HG02885 (cell line): ENCODE measurements around the gene CARD19.
A peak's percentile ranks its signal among the peaks of the same experiment; 100 is the strongest.

ENCODE experiments used
- ATAC-seq: cut with Tn5 transposase; IDR thresholded peaks from one replicate; pipeline ENCODE4 v1.9.1; 2021; ENCODE audit warnings: mild to moderate bottlenecking; ENCODE audit not compliant: unreplicated experiment, poor library complexity

The CARD19 gene

DNA sequence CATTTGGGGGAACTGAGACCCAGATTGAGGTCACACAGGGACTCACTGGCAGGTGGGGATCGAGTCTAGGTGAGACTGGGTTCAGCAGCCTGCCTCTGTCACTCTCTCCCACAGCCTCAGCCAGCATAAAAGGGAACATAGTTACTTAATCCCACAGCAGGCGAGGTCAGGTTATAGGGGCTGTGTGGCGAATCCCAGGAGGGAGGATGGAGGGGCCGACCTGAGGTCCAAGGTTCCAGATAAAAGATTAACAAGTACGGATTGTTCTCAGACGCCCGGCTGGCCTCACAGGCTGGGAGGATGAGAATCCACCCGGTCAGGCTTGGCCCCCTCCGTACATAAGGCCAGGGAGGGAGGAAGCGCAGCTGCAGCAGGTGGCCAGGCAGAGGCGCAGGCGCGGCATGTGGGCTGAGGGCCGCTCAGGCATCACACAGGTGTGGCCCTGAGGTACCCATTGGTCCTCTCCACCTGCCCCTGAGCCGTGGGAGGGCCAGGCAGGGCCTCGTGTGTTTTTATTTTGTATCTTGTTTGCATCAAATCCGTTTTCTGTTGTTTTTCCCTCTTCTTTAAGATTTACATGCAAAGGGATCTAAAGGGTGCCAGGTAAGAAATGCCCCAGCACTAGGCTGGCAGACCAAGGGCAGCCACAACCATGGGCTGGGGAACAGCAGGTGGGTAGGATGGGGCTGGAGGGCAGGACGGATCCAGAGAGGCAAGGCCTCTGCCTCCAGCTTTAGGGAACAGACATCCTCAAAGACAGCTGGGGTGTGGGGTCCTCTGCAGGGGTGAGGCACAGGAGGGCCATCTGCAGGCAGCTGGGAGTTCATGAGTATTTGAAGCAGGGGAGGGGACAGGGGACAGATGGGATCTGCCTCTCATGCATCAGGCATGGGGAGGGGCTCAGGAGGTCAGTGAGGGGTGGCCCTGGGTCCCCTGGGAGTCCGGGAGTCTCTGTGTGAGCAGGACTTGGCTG lies 33.9 kb upstream of the CARD19 start:
- ATAC-seq = peak; percentile 27

DNA sequence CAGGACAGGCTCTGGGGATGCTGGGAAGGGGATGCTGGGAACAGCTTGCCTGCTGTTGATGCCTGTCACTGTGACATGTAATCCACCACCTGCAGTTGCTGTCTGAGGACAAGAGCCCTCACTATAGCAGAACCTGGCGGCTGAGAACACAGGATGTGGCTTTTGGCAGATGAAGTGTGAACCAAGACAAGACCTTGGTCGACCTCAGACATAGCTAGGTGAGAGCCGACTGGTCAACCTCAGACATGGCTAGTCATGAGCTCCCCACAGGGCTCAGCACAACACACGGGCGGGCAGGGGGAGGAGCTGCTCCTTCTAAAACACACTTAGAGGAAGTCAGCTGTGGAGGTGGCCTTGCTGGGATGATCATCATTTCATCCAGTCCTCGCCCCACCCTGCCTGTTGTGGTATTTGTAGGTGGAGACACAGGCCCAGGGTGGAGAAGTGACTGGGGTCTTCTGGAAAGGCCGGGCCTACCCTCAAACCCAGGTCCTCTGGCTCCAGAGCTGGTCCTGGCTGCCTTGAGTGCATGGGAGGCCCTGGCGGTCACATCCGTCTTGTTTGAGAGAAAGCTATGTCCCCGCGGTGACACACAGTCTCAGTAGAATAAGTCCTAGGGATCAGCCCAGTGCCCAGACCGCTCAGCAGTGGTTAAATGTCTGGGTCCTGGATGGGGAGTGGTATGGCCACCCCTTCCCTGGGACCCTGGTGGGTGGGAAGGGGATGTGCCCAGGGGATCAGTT lies 31.5 kb upstream of the CARD19 start:
- peak; percentile 92 for ATAC-seq

DNA sequence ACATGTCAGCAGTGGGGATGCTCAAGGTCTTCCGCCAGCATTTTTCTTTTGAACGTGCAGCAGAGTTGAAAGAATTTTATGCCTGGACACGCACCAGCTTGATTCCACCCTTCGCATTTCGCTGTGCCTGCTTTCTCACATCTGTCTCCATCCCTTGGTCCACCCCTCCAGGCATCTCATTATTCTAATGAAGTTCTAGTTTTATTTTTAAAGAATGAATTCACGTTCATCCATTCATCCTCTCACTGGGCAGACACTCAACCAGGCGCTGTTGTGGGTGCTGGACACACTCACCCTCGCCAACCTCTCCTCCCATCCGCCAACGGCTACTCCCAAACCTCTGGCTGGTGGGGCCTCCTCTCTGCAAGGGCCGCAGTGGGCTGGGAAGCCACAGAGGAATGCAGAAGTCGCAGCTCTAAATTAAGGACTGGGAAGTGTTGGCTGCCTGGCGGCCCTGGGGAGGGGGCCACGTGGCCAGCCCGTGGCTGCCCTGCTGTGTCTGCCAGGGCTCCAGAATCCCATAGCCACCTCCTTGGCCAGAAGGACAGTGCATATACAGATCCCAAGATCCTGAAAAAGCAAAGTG lies 30.8 kb upstream of the CARD19 start:
- no peak for ATAC-seq

DNA sequence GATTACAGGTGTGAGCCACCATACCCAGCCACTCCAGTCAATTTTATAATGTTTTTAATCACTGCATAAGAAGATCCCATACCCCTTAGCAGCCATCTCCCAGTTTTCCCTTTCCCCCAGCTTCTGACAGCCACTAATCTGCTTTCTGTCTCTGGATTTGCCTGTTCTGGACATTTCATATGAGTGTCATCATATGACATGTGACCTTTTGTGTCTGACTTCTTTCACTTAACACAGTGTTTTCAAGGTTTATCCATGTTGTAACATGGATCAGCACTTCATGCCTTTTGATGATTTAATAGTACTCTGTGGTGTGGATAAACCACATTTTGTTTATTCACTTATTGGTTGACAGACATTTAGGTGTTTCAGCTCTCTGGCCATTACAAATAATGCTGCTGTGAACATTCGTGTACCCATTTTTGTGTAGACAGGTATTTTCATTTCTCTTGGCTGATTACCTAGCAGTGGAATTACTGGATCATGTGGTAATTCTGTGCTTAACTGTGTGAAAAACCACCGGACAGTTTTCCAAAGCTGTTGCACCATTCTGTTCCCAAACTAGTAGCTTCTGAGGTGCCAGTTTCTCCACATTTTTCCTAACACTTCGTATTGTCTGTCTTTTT lies 28.9 kb upstream of the CARD19 start:
- ATAC-seq = no peak

DNA sequence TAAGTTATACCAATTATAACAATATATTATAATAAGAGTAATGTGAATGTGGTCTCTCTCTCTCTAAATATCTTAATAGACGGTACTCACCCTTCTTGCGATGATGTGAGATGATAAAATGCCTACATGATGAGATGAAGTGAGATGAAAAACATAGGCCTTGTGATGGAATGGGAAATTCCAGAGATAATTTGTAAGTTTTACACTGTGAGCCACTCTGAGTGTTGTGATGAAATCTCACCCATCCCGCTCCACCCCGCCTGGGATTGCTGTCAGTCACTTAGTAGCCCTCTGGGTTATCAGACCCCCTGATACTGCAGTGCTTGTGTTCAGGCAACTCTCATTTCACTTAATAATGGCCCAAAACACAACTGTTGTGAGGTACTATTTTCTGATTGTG lies 27.1 kb upstream of the CARD19 start:
- no peak for ATAC-seq

DNA sequence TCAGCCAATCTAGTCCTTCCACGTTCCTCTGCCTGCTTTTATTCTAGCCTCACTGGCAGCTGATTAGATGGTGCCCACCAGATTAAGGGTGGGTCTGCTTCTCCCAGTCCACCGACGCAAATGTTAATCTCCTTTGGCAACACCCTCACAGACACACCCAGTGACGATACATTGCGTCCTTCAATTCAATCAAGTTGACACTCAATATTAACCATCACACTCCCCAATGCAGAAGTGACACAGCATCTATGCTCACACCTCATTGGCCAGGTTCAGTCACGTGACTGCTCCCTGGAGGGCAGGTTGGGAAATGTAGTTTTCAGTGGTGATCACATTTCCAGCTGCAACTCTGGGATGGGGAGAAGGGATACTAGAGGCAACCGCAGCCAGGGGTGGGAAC lies 24.6 kb upstream of the CARD19 start:
- ATAC-seq = no peak

DNA sequence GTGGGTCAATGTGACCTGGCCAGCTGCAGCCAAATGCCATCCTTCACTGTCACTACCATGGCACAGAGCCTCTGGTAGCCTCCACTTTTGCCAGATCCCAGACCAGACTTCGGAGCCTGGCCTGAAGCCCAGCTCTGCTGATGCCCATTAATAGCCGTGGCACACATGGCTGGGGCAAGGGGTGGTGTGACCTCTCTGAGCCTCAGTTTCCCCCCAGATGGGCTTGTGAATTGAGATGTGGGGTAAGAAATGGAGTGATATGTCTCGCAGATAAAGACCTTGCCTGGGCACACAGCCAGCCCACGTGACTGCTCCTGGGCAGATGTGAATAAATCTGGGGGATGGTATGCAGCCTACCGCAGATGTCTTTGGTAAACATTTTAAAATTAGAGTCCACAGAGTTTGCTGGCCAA lies 23.6 kb upstream of the CARD19 start:
- no peak for ATAC-seq

DNA sequence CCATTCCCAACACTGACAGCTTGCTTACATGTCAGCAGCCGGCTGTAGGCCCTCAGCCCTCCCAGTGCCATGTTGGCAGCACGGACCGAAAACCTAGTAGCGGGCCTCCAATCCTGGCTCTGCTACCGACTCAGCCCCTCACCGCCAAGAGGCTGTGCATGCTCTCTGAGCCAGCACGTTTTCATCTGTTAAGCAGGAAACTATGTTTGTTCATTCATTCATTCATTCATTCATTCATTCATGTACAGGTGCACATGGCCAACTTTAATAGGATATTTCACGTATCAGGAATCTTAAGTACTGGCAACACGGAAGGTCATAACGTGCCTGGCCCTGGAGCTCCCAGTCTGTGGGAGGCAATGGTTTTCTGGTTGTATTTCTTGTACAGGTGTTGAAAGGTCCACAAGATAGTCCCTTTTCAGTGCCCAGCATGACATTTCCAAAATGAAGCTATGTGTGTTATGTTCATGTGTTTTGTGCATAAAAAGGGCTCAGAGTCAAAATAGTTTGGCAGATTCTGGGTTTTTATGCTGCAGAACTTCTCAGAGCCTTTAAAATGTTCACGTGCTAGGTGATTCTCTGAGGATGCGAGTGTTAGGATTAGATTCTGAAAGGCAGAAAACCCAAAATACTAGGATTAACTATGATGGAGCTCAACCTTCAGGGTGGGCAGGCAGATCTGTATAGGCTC lies 19.8 kb upstream of the CARD19 start:
- ATAC-seq = no peak

DNA sequence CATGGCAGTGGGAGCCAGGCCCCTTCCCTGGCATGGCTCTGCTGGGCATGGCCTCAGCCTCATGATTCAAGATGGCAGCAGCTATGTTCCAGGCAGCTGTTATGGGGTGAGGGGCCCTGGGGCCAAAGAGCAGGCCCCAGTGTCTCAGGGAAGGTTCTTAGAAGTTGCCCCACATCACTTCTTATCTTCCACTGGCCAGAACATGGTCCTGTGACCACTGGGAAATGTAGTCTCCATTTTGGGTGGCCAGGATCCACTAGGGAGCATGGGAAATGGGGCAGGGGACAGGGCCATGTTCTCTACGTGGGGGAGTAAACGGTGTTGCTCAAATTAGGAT lies 19.3 kb upstream of the CARD19 start:
- no peak for ATAC-seq

DNA sequence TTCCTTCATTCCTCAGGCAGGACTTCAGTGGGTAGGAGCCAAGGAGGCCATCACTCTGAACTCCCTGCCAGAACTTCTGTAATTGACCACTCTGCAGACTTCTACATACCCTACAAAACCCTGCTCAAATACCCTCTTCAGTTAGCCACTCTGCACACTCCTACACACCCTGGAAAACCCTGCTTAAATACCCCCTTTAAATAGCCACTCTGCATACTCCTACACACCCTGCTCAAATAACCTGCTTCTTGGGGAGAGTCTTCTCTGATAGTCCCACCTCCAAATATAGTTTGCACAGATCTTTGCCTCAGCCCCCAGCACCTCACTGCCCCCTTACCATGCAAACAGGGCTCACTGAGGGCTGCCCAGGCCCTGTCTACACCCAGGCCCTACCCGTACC lies 18.6 kb upstream of the CARD19 start:
- no peak for ATAC-seq

DNA sequence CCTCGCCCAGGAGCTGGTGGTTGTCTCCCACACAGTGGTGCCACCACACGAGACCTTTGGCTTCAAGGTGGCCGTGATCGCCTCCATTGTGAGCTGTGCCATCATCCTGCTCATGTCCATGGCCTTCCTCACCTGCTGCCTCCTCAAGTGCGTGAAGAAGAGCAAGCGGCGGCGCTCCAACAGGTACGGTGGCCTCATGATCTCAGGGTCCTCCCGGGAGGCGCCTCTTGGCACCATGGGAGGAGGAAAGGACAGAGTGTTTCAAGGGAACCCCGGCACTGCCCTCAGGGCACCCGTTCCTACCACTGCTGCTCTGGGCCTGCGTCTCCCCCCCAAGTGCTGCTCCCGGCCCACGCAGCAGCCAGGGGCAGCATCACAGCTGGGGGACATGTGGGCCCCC lies 18.2 kb upstream of the CARD19 start:
- no peak for ATAC-seq

DNA sequence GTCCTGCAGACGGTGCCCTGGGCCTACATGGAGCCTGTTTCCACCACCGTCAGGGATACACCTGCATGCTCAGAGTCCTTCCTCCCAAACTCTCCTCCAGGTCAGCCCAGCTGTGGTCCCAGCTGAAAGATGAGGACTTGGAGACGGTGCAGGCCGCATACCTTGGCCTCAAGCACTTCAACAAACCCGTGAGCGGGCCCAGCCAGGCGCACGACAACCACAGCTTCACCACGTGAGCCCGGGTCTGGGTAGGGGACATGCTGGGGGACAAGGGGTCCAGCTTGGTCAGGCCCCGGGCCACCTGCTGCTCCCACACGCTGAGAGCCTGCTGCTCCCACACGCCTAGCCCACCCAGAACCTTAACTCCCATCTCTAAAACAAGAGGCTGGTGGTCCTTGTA lies 16.6 kb upstream of the CARD19 start:
- no peak for ATAC-seq

DNA sequence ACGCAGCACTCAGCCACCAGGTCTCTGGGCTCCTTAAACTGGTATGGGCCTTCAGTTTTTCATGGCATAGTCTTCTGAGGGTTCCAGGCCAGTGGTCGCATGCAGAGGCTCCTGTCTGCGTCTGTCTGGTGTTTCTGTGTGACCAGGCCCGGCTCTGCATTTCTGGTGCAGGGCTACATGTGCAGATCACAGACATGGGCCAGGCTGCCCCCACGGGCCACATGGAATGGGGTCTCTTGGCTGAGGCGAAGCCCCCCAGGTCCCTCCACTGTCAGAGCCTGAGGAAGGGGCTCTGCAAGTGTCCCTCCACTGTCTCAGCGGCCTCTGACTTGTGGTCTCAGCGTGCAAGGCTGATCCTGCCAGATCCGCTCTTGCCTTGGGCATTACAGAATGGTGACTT lies 15.6 kb upstream of the CARD19 start:
- ATAC-seq = no peak

DNA sequence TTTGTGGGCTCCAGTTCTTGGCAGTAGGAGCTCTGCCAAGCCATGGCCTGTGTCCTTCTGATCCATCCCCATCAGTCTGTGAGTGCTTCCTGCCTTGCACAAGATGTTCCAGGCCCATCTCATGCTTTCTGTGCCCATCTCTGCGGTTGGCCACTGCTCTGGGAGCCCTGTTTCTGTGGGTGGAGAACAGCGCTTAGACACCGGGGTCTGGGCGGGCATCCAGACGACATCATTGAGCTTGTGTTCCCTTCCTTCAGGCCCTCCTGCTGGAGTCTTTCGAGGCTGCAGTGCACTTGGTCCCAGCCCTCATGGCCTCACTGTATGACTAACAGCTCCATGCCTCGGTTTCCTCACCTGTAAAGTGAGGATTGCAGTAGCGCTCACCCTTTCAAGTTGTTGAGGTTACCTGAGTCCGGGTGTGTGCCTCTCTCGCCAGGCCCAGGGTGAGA lies 14.9 kb upstream of the CARD19 start:
- no peak for ATAC-seq

DNA sequence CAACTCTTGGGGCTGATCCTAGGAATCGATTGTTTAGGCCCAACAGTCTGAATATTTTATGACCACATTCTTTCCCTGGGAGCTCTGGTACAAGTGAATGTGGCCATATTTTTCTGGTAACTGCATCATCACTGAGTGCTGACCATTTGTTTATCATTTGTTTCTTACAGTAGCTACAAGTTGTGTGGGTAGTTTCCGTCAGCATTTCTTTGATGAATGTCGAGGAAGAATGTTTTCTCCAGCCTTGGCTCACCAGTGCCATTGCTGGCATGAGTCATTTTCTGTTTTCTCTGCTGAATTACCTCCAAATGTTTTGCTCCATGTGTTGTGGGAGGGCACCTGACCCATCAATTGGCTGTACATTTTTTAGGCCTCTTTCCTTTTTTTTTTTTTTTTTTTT lies 14.1 kb upstream of the CARD19 start:
- no peak for ATAC-seq

DNA sequence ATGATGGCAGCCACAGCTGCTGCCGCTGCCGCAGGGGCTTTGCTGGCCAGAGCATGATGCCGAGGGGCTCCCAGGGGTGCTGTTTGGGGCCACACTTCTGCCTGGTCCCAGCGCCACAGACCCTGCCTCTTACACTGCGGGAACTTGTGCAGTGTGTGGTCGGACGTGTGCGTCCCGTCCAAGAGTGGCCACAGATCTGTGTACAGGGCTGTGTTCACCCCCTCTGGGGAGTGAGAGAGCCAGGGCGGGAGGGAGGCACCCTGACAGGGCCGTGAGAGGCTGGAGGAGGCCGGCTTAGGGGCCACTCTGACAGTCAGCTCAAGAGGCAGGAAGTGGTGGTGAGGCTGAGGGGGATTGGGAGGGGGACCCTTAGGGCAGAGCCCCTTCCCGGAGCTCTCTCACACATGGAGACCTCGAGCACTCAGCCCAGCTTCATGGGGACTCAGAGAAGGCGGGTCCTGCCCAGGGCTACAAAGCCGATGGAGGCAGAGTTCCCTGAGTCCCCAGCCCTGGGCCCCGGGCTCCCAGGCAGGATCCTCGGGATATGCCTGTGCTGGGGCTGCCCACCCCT lies 13.1 kb upstream of the CARD19 start:
- ATAC-seq = no peak

DNA sequence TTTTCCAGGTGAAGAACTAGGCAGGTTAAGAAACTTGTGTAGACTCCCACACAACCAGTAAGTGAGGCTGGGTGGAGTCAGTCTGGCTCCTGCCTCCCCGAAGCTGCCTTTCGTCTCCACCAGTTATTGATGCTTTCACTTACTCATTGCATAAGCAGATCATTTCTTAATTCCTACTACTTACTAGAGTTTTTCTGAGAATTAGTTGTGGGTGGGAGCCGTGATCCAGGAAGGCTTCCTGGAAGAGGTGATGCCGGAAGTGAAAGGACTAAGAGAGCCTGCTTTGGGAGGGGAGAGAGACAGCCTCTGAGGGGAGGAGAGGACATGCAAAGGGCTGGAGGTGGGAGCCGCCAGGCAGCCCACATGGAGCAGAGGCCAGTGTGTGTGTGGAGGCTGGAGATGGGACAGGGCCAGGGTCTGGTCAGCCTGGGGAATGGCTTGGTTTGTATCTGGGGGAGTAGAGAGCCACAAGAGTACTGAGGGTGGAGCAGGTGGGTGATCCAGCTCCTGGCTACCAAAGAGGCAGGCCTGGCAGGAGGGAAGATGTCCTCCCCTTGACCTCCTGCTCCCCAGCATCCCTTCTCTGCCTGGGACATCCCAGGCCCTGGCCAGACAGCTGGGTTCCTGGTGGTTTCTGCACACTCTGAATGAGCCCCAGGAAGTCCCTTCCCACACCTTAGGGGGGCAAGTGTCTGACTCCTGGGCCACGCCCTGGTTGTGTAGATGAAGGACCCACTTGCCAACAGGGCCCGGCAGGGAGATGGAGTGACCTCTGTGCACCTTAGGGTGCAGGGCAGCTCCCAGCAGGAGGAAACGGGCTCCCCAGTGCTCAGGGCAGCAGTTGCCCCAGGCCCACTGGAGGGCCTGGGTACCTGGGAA lies 12.2 kb upstream of the CARD19 start:
- ATAC-seq = no peak

DNA sequence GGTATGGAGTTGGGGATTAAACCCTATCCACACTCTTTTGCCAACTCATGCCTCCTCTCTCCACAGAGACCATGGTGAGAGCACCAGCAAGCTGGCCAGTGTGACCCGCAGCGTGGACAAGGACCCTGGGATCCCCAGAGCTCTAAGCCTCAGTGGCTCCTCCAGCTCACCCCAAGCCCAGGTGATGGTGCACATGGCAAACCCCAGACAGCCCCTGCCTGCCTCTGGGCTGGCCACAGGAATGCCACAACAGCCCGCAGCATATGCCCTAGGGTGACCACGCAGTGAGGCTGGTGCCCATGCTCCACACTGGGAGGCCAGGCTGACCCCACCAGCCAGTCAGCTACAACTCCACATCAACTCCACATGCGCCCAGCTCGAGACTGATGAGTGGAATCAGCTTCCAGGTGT lies 11.5 kb upstream of the CARD19 start:
- ATAC-seq = no peak

DNA sequence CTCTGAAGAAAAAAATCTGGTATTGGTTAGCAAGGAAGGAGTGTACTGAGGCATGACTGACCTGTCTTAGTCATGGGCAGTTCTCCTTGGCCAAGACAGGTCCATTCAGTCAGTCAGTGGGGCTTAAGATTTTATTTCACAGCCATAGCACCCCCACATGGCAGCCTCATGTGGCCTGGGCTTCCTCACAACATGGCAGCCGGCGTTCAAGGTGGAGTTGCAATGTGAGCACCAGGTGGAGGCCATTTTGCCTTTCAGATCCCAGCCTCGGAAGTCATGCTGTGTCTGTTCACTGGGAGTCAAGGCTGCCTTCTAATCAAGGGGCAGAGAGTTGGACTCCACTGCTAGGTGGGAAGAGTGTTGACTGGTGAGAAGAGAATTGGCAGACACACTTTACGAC lies 10.3 kb upstream of the CARD19 start:
- no peak for ATAC-seq
